Measurements from ENCODE around the gene ANO2.

ANO2 gene

DNA sequence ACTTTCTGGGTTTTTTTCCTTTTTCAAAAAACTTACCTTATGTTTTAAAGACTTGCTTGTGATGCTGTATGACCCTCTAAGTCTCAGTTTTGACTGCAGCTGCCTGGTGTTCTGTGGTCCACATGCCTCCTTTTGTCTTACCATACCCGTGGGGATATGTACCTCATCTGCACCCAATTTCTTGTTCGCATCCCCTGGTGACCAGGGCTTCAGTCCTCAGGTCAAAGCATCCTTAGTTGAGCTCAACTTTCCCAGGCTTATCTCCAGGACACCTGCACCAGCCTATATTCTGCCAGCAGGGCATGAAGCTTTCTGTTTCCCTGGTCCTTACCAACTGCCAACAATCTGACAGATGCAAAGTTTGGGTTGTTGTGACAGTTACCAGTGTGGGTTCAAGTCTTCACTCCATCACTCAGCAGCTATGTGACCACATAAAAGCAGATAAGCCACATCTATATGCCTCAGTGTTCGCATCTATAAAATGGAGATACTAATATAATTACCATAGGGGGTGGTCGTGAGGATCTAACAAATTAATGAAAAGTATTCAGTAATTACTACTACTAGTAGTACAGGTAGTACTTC lies 419.2 kb downstream of the ANO2 start:
- no peak for DNase-seq (ENCODE audit: insufficient read length, low spot score)
- FAIRE-seq = no peak

DNA sequence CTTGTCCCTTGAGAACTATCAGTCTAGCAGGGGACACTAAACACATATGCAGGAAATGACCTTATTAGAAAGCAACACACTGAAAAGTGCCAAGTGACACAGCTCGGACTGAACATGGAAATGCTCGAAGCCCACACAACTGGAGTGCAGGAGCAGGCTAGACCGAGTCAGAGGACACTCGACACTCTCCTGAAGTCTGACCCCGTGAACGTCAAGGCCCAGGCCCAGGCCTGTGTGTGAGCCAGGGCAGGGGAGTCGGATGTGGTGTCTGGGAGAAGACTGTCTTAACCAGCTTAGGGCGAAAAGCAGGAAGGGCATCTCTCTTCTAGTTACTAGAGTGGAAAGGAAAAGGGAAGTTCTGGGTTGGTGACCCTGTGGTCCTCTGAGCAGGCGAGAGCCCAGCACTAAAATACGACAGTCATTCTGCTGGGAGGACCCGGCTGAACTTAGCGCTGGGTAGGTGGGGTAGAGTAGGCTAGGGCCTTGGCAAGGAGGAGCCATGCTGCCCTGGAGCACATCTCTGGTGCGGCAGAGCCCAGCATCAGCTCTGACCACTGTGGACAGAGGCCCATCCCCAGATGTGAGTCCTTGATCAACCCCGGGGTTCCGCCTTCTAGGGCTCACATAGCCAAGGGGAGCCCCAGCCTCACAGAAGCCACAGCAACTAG lies 420.2 kb downstream of the ANO2 start:
- FAIRE-seq = no peak
- no peak for DNase-seq (ENCODE audit: insufficient read length, low spot score)

DNA sequence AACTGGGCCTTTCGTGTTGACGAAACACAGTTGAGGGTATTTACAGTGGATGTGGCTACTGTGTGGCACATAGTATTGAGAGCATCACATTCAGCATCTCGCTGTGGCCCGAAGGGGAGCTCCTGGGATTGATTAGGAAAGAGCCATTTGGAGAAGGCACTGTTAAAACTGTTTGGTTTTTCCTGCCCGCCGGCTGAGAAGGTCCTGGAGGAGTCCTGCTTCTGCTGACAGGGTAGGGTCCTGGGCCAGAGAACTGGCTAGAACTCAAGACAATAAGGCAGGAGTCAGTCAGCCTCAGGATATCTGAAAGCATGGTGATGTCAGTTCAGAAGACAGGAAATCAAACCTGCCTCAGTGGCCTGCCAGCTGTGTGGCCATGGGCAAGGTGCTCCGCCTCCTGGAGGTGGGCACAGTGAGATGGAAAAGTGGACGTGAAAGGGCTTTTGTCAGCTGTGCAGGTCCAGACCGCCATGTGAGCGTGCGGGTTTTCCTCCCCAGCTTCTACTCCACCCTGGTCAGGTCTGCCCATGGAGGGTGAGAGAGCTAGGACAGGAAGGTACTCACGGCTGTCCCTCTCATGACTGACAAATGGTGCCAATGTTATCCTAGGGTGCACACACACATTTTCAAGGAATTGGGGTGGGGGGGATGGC lies 420.8 kb downstream of the ANO2 start:
- FAIRE-seq (no peak), DNase-seq (ENCODE audit: insufficient read length, low spot score) (no peak)

- DNase-seq (ENCODE audit: insufficient read length, low spot score) = no peak
- no peak for FAIRE-seq
These were observed 421.5 kb downstream of the ANO2 start for GRCh38 chr12:5523396-5524115.

- DNase-seq (ENCODE audit: insufficient read length, low spot score) (no peak), FAIRE-seq (no peak)
These were observed 422.4 kb downstream of the ANO2 start for GRCh38 chr12:5522432-5523335.

DNA sequence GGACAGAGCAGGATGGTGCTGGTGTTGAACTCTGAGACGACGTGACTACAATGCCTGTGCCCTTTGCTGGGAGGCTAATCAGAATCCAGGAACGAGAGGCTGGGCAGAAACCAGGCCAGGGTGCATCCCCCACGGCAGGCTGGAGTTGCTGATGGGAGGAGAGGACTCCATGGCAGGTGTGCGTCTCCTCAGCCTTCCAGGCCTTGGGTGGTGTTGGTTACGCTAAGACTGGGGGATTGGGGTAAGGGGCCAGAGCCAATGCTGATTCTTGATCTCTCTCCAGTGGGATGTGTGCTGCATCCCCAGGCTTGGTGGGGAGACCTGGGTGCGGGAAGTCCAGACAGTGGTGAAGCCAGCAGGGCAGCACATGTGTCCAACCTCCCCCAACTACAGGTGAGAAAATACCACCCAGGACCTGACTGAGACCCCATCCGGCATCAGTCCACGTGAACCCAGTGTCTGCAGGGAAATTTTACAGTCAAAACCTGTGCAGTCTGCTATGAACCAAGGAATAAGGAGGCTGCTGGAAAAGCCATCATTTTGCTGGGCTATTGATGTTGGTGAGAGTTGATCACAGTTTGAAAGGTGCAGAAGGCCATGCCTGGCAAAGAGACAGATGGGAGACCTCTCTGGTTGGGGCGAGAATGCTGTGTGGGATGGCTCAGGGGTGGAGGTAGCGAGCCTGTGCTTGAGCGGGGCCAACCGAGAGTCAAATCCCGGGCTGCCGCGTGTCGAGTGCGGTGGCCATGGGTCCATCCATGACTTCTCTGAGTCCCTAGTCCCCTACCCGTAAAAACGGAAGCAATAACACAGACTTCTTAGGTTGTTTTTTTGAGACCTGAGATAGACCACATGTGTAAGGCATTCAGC lies 423.4 kb downstream of the ANO2 start:
- DNase-seq (ENCODE audit: insufficient read length, low spot score) (no peak), FAIRE-seq (no peak)

DNA sequence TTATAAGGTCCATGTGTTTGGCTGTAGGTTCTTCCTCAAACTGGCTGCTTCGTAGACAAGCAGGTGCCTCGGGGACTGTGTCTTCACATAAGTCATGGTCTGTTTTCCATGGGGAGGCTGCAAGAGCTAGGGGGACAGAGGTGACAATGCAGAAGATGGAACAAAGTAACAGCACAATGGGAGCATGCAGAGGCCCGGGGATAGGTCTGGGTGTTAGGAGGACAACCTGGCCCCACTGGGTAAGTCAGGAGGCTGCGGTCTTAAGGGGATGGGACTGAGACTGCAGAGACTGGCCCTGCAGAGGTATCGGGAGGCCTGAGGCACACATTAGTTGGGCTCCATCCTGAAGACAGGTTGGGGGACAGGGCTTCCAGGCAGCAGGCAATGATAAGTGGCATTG lies 424.2 kb downstream of the ANO2 start:
- FAIRE-seq (no peak), DNase-seq (ENCODE audit: insufficient read length, low spot score) (no peak)

DNA sequence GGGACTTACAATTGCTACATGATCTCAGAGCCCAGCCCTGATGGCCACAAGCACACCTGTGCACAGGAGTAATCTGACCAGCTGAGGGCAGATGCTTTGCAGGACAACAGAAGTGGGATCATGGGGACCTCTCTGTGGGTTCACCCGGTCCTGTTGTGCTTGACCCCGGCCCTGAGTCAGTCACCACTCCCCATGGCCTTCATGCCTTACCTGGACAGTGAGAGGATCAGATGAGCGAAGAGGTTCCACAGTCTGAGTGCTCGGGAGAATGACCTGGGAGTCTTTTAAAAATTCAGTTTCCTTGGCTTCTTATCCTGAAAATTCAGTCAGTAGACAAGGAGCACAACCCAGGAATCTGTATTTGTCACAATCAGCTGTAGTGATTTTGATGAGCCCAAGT lies 425.0 kb downstream of the ANO2 start:
- no peak for DNase-seq (ENCODE audit: insufficient read length, low spot score)
- FAIRE-seq = no peak

DNA sequence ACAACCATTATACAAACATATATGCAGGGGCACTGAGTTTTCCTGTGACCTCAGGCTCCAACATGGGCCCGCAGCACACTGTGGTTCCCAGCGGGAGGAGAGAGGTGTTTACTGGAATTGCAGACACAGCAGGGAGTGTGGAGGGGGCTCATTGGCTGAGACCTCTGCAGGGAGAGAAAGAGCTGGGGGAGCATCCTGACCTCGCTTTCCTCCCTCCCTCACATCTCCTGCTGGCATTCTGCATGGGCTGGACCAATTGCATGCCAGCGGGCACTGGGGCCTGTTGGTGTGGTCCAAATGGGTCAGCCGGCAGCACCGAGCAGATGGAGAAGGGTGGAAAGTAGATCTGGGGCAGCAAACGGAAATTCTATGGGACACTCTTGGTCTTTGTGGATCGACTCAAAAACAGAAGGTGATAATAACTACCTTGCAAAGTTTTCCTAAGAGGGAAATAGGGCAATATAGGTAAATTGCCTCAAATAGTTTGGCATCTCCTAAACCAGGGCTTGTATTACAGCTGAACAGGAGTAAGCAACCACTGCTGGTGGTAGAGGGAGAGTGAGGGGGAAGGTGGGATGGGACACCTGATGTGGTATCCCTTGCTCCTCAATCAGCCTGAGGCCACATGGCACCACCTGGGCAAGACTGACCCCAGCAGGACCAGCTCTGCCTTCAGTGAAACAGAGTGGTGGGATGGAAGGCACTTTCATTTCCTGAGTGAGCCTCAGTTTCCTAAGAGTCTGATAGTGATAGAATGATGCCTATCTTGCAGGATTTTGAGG lies 426.3 kb downstream of the ANO2 start:
- DNase-seq (ENCODE audit: insufficient read length, low spot score) = no peak
- peak; percentile 28 for FAIRE-seq

DNA sequence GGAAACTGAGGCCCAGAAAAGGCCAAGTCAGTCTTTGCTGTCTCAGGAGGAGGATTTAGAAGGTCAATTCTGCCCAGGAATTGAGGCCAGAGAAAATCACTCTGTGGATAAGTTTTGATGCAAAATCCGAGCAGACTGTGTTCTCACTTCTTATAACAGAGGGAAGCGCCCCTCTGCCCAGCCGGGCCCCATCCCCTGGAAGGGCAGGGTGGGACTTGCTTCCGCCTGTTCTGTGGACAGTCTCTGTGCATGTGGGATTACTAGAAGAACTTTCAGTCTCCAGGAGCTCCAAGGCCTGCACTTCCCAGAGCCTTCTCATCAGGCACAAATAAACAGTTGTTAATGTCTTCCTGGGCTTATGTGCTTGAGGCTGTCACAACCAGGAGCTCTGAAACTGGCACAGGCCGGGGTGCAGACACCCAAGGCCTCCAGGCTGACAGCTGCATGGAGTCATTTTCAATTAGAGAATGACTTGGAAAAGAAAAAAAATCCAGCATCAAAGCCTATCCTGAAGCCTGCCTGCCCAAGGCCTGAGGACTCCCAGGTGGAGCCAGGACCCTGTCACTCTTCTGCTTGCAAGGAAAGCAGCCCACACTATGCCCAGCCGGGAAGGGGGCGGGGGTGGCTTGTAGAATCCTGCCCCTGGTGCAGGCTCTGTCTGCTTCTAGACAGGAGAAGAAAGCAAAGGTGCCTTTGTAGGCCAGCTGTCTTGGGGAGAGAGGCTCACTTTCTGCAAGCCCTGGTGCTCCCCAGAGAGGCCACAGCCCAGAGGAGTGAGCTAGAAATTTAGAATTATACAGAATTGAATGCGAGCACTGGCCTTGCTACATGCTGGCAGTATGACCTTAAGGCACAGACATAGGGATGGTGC lies 428.5 kb downstream of the ANO2 start:
- no peak for DNase-seq (ENCODE audit: insufficient read length, low spot score)
- FAIRE-seq = no peak

GRCh38 chr12:5515458-5515857 lies 429.6 kb downstream of the ANO2 start:
- DNase-seq (ENCODE audit: insufficient read length, low spot score) (no peak), FAIRE-seq (no peak)

DNA sequence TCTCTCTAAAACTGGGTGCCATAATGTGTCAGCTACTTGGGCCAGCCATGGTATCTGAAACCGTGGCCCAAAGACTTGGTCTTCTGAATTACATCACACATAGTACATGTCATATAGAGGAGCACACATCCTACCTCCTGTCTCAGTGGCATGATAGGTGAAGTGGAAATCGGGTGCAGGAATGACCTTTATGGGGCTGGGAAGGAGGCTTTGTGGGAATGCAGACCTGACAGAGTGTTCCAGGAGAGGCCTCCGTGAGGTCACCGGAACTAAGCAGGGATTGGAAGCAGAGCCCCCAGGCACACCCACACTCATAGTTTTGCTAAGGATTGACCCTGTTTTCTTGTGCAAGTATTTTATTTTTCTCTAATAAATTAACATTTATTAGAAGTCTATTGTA lies 430.5 kb downstream of the ANO2 start:
- DNase-seq (ENCODE audit: insufficient read length, low spot score) (no peak), FAIRE-seq (no peak)

- no peak for FAIRE-seq
- no peak for DNase-seq (ENCODE audit: insufficient read length, low spot score)
These were observed 431.0 kb downstream of the ANO2 start for GRCh38 chr12:5514016-5514415.

- FAIRE-seq = no peak
These were observed 431.7 kb downstream of the ANO2 start for GRCh38 chr12:5513406-5513805.

More at GRCh38 chr12:5513406-5513805, 431.7 kb downstream of the ANO2 start:
- no peak for DNase-seq (ENCODE audit: insufficient read length, low spot score)
